AG04450 (cell line): Measurements from ENCODE around the gene RNF187. TPM values are rescaled to one million over a fixed set of nuclear protein-coding genes. Genes with fewer than 3 reads are reported as not detected.

Experiments used
- CTCF ChIA-PET: fragments of 300-600, 350-600 bp; formaldehyde crosslinking; extraction: SDS; loops from one replicate; lab custom pipeline; 2022; ENCODE audit warnings: antibody characterized with exemption, inconsistent platforms; lab: Charles Lee
- POLR2A ChIA-PET: fragments of 350-600 bp; formaldehyde crosslinking; extraction: SDS; loops from one replicate; lab custom pipeline; 2021; ENCODE audit warnings: antibody characterized with exemption, inconsistent platforms; lab: Yijun Ruan, JAX
- DNase-seq: peaks from one replicate; pipeline ENCODE4 v3.0.0-alpha.2; 2011; ENCODE audit warnings: low read depth, low spot score
- H3K27ac ChIP-seq: one replicate; pipeline ENCODE4 v1.5.1; 2012; ENCODE audit warnings: low read depth, low read length, control low read depth
- H3K27me3 ChIP-seq: one replicate; pipeline ENCODE4 v1.6.0; 2012; ENCODE audit warnings: low read length; ENCODE audit not compliant: control insufficient read depth, insufficient read depth
- H3K4me3 ChIP-seq: 2 replicates; pipeline ENCODE4 v1.5.1; 2011; ENCODE audit warnings: mild to moderate bottlenecking, low read depth, low read length, control low read depth
- H3K9me3 ChIP-seq: 2 replicates; pipeline ENCODE4 v1.5.1; 2012; ENCODE audit warnings: low read length; ENCODE audit not compliant: control insufficient read depth, insufficient read depth
- CTCF ChIP-seq: IDR thresholded peaks from 2 replicates; pipeline ENCODE4 v1.5.1; 2011; ENCODE audit warnings: low read depth, low read length, control low read depth, inconsistent platforms
- polyA plus RNA-seq: library from polyadenylated mRNA; depleted of rRNA; stranded (reverse); fragments of >200 nt; gene quantifications from 2 replicates; pipeline ENCODE4 v1.2.3, GENCODE V29; 2011

The RNF187 gene
- polyA plus RNA-seq, 1 experiment = 84.0 TPM

GRCh38 chr1:228494970-228495853 lies 8.0 kb downstream of the RNF187 start:
- ChIA-PET POLR2A (no interaction called here), CTCF (interaction anchor here (0.6 kb wide), 1 partner anchor 37 kb away, joined by 6 read pairs; no protein-coding TSS in a partner anchor)
- no peak overlapping the region for H3K27ac ChIP-seq
- no peaks in the 10 kb centered on the region for H3K9me3 ChIP-seq
- TF ChIP-seq CTCF = no peak
- no peak for DNase-seq
- H3K4me3 ChIP-seq = no peak overlapping the region
- H3K27me3 ChIP-seq = no peaks in the 10 kb centered on the region

- Histone ChIP-seq H3K9me3 (no peaks in the 10 kb centered on the region), H3K27ac (no peak overlapping the region), H3K4me3 (no peak overlapping the region), H3K27me3 (no peaks in the 10 kb centered on the region)
- POLR2A ChIA-PET = no interaction called here
- no peak for DNase-seq
- no peak for TF ChIP-seq CTCF
- CTCF ChIA-PET = interaction anchor here (0.6 kb wide), 1 partner anchor 38 kb away, joined by 6 read pairs; no protein-coding TSS in a partner anchor
Observed at GRCh38 chr1:228496084-228496483, 8.9 kb downstream of the RNF187 start.

DNA sequence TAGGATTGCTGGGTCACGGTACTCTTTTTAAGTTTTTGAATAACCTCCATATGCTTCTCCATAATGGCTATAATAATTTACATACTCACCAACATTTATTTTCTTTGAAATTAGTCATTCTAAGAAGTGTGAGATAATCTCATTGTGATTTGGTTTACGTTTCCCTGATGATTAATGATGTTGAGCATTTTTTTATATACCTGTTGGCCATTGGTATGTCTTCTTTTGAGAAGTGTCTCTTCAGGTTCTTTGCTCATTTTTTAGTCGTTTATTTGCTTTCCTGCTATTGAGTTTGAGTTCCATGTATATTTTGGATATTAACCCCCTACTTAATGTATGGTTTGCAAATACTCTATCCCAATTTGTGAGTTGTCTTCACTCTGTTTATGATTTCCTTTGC lies 9.3 kb downstream of the RNF187 start:
- DNase-seq = no peak
- Histone ChIP-seq H3K9me3 (no peaks in the 10 kb centered on the region), H3K27me3 (no peaks in the 10 kb centered on the region), H3K27ac (no peak overlapping the region), H3K4me3 (no peak overlapping the region)
- ChIA-PET POLR2A (no interaction called here), CTCF (no interaction called here)
- TF ChIP-seq CTCF = no peak

DNA sequence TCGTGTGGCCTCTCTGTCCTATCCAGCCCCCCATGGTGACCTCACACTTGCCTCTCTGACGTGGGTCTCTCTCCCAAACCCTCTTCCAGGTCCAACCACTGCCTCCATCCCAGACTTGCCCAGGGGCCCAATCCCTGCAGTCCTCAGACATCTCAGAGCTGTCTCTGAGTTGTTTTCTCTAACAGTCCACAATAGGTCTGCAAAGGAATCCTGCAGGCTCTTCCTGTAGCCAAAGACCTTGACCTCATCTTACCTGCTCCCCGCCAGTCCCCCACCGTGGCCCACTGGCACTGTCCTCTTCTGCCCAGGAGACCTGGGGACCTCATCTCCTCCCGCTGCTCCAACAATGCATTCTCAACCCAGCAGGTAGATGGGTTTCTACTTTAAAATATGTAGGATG lies 10.0 kb downstream of the RNF187 start:
- POLR2A ChIA-PET = interaction anchor here (0.7 kb wide), 1 partner anchor 320 kb away, joined by 3 read pairs; no protein-coding TSS in a partner anchor
- TF ChIP-seq CTCF = no peak
- no peak overlapping the region for H3K4me3 ChIP-seq
- no peaks in the 10 kb centered on the region for H3K27me3 ChIP-seq
- no peak for DNase-seq
- H3K27ac ChIP-seq = no peak overlapping the region
- CTCF ChIA-PET = no interaction called here
- no peaks in the 10 kb centered on the region for H3K9me3 ChIP-seq

DNA sequence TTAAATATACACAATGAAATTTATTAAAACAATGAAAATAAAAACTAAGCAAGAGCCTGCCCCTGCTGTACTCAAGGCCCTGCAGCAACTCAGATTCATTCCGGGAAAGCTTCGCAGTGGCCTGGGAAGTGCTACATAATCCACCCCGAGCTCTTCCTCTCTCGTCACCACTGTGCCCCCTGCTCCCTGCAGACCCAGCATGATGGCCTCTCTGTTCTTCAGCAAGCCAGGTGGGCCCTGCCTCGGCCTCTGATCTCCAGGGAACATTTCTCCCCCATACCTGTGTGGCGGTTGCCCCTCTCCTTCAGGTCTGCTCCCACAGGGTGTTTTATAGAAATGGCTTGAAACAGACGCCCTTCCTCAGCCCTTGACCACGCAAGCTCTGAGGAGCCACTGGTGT lies 10.6 kb downstream of the RNF187 start:
- POLR2A ChIA-PET = interaction anchor here (0.7 kb wide), 1 partner anchor 320 kb away, joined by 3 read pairs; no protein-coding TSS in a partner anchor
- CTCF ChIA-PET = interaction anchor here (0.8 kb wide), 1 partner anchor 367 kb away, joined by 5 read pairs; no protein-coding TSS in a partner anchor

More for the DNA sequence above, 10.6 kb downstream of the RNF187 start:
- TF ChIP-seq CTCF = no peak
- H3K9me3 ChIP-seq = no peaks in the 10 kb centered on the region
- no peak overlapping the region for H3K4me3 ChIP-seq
- H3K27me3 ChIP-seq = no peaks in the 10 kb centered on the region
- DNase-seq = no peak
- H3K27ac ChIP-seq = no peak overlapping the region
